HCEC 1CT (cell line): Measurements from ENCODE around the gene CNGA2.
"Not testable (repeated sequence)": the region's sequence is repeated elsewhere in the genome, so short reads cannot be mapped to it uniquely, and the experiment has no call there.

ENCODE experiments used
- DNase-seq: peaks from one replicate; pipeline ENCODE4 v3.0.0-alpha.2; 2017

CNGA2 gene

DNA sequence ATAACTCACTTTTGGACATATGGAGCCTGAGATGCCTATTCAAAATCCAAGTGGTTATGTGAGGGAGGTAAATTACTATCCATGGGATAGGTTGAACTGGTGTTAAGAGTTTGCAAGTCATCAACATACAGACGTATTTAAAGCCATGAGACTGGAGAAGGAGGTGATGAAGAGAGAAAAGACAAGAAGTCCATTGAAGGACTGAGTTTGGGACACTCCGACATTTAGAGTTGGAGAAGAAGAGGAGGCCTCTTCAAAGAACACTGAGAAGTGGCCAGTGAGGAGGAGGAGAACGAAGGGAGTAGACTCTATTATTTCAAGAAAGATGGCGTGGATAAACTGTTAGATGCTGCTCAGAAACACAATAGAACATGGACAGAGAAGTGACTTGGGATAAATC is at the start of gene CNGA2:
CNGA2 (plus strand) TSS at position 301 of the 400 bp plus-strand sequence. CDS start 3,738 bp downstream, outside the sequence.
- DNase-seq = no peak

DNA sequence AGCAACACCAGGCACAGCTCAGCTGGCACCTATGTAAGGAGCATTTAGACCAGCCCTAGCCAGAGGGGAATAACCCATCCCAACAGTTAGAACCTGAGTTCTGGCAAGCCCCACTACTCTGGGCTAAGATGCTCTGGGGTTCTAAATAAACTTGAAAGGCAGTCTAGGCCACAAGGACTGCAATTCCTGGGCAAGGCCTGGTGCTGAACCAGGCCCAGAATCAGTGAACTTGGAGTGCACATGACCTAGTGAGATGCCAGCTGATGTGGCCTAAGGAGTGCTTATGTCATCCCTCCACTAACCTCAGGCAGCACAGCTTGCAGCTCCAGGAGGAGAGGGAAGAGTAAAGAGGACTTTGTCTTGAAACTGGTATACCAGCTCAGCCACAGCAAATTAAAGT is 46.9 kb upstream of the CNGA2 start:
- DNase-seq = no peak

DNA sequence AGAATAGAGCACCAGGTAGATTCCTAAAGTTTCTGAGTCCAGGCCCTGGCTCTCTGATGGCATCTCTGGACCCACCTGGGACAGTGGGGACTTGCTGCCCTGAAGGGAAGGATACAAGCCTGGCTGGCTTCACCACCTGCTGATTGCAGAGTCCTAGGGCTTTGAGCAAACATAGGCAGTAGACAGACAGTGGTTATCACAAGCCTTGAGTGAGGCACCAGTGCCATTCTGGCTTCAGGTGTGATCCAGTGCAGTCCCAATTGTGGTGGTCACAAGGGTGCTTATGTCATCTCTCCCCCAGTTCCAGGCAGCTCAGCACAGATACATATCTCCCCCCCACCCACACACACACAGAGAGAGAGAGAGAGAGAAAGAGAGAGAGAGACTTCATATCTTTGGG is 45.9 kb upstream of the CNGA2 start:
- DNase-seq = no peak

DNA sequence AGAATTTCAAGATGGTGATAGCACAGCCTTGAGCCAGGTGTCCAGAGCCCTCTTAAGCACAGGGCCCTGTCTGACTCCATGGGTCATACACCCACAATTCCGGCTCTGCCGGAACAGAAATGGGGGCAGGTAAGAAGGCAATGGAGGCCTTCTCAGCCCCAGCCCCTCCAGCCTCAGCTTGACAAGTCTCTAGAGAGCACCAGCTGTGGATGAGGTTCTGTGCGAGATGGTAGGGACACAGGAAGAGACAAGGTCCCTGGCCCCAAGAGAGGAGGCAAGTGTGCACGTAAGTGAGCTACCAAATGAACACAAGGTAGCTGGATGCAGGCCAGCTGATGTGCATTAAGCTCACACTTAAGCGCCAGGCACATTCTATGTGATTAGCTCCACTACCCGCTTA is 41.7 kb upstream of the CNGA2 start:
- no peak for DNase-seq

DNA sequence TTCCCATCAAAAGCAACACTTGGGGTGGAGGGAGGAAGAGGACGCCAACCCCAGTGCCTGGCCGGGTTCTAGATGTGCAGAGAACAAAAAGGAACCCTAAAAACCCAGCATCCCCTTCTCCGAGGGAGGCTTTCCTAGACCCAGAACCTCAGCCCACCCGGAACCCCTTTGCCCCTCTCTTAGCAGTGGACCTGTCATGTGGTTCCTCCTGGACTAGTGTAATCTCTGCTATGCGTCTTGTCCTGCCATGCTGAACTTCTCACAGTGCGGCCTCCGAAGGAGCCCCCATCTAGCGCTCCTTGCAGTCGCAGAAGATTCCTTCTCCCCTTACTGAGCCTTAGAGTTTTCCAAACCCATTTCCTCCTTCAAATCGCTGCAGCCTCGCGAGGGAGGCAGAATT is 40.4 kb upstream of the CNGA2 start:
- DNase-seq = no peak

DNA sequence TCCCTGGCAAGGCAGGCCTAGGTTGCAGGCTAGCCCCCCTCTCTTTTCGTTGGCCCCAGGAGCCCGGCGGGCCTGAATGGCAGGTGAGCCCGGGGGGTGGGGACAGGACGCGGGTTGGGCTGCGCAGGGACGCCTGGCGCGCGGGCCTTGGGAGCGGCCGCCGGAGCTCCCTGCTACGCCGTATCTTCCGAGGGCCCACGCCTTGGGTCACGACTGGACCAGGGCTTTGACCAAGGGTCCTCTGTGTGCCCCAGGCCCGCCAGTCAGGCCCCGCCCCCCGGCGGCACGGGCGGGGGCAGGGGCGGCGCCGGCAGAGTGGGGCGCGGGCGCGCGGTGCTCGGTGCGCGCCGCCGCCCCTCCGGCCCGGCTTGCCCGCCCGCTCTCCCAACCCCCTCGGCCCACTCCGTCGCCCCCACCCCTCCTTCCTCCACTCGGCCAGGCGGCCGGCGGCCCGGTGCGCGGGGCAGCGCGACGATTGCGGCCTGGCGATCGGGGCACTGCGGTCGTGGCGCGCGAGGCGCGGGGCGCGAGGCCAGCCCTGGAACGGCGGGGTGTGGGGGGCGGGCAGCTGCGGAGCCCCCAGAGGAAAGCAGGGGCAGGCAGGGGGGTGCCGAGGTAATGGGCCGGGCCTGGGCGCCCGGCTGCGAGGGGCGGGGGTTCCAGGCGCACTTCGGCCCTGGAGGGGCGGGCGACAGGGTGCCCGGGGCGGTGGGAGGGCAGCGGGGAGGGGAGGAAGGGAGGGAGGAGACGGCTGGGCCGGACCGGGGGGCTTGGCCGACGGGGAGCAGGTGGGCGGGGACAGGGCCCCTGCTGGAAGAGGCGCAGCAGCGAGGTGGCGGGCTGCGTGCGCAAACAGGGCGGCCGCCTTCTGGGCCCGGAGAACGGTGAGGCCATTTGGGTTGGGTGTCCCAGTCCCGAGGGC is 39.6 kb upstream of the CNGA2 start, which contains the start of gene PRRG3:
PRRG3 (plus strand) TSS at position 798 of the 922 bp plus-strand sequence. CDS start 3,357 bp downstream, outside the sequence.
- no peak for DNase-seq

DNA sequence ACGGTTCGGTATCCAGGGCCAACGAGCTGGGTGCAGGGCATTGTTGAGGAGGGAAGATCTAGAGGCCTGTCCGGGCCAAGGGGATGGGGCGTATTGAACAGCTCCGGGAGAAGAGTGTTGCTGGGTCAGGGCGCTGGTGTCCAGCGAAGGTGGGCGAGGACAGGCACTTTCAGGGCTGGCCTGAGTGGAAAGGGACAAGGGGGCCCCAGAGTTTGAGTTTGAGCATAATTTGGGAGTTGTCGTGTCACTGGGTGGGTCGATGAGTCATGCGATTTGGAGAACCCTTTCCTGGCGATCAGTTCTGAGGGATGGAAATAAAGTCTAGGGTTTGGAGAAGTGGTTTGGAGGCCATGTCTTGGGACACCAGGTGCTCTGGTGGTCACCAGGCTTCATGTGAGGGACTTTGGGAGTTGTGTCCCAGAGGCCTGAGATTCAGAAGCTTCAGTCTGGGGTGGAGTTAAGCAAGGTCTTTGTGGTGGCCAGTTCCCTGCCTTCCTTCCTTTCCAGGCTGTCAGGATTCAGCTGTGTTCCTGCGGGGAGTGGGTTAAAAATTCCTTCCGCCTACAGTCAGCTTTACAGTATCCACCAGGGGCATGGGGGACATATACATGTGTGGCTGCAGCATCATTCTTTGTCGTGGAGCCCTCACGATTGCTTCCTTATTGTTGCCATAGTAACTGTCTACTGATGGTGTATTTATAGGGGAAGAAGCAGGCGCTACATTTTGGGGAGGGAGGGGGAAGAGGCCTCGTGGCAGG is 38.8 kb upstream of the CNGA2 start:
- DNase-seq = no peak

DNA sequence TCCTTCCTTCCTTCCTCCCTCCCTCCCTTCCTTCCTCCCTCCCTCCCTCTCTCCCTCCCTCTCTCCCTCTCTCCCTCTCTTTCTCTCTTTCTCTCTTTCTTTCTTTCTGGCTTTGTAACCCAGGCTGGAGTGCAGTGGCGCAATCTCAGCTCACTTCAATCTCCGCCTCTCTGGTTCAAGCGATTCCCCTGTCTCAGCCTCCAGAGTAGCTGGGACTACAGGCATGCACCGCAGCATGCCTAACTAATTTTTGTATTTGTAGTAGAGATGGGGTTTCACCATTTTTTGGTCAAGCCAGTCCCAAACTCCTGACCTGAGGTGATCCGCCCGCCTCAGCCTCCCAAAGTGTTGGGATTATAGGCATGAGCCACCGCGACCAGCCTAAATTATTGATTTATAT is 37.5 kb upstream of the CNGA2 start:
- DNase-seq = not testable (repeated sequence)

DNA sequence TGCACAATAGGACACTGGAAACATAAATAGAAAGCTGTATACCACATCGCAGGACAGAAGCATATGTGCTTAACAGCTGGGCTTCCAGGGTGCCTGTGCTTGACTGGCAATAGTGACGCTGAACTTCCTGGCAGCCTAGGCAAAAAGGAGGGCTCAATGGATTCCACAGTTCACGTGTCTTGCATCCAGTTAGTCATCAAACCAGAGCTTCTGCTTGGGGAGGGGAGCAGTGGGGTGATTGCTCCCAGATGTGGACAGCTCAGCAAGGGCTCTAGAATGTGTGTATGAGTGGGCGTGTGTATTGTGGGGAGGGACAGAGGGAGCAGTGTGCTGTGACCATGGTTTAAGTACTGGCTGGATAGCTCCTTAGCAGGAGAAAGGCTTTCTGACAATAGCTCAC is 37.0 kb upstream of the CNGA2 start:
- no peak for DNase-seq

DNA sequence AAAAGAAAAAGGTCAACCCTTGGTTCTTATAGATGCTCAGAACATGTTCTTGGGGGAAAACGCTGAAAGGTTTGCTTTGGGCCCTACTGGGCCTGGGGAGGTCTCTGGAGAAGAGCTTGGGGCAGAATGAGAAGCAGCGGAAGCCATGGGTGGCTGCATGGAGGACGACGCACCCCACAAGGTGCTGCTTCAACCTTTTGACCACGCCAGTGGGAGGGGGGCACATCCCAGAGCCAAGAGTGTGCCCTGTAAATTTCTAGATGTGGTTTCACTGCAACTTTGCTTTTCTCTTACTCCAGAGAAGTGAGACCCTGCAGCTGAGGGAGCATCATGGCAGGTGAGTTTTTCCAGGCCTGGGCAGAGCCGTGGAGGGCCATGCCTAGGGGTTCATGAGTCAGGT is 36.1 kb upstream of the CNGA2 start:
- DNase-seq = no peak

DNA sequence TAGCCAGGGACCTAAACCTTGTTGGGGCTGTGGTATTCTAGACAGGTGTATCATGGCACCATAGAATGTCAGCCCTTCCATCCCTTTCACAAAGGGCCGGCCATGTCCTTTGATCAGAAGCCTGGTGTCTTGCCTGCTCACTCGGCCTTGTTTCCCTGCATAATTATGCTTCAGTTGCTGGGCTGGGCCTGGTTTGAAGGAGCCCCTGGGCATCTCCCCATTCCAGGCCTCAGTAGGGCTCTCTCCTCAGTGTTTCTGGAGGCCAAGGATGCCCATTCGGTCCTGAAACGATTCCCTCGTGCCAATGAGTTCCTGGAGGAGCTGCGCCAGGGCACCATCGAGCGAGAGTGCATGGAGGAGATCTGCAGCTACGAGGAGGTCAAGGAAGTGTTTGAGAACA is 34.8 kb upstream of the CNGA2 start:
- no peak for DNase-seq

DNA sequence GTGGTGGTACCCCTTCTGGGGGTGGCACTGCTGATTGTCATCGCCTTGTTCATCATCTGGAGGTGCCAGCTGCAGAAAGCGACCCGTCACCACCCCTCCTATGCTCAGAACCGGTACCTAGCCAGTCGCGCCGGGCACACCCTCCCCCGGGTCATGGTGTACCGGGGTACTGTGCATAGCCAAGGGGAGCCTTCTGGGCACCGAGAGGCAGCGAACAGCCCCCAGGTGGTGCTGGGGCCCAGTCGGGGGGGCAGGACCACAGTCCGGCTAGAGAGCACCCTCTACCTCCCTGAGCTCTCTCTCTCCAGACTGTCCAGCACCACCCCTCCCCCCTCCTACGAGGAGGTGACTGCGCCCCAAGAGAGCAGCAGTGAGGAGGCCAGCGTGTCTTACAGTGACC is 34.0 kb upstream of the CNGA2 start:
- DNase-seq = no peak

DNA sequence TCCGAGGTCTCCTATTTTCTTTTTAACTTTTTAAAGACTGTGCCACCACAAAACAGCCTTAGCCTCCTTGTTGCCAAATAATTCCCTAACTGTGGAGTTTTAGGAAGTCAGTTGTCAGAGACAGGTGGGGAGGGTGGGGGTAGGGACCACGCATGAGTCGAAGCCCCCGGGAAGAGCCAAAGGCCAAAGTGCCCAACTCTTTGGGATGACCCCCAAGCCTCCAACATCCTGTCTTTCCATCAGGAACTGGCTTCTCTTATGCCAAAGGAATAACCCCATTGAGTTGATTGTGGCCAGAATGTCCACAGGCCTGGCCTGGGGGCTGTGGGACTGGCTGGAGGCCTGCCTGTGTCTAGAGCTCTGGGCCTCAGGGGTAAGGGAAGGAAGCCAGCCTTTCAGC is 33.5 kb upstream of the CNGA2 start:
- no peak for DNase-seq

DNA sequence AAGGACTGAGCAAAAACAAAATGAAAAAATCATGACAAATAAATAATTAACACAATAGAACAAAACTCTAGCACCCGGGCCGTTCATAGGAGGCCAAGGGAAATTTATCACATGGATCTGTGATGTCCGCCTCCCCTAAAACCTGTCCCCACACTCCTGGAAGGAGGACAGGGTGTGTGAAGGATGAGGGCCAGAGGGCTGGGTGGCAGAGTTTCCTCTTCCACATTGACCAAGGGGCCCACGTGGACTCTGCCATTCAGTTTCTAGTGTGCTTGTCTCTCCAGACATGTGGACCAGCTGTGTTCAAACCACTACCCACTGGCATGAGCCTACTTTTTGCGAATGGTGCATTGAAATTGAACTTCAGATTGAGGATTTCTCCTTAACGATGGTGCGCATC is 33.0 kb upstream of the CNGA2 start:
- DNase-seq = no peak

DNA sequence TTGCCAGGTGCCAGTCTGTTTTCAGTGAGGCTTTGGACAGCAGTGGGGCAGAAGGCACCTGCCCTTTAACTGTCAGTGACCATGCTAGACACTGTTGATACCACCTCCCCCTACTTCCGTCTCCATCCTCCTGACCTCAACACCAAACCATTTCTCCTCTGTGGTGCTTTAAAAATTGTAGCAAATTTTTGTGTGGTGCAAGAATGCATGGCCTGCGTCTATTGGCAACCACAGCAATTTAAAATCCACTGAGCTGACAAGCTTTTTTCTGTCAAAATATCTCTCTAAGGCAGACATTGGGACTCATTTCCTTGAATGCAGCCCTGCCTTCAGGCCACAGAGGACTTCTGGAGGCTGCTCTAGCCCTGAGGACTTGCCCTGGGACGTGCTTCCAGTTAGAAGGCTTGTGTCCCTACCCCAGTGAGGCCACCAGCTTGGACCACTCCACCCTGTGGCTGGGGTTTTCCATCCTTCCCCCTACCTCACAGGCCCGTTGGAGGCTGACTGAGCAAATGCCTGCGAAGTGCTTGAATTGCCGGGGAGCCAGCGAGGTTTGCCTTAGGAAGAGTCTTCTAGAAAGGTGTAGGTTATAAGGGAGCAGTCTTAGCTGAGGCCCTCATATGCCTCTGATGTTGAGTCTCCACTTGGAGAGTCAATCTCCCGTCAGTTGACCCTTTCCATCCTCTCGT is 32.4 kb upstream of the CNGA2 start:
- no peak for DNase-seq

DNA sequence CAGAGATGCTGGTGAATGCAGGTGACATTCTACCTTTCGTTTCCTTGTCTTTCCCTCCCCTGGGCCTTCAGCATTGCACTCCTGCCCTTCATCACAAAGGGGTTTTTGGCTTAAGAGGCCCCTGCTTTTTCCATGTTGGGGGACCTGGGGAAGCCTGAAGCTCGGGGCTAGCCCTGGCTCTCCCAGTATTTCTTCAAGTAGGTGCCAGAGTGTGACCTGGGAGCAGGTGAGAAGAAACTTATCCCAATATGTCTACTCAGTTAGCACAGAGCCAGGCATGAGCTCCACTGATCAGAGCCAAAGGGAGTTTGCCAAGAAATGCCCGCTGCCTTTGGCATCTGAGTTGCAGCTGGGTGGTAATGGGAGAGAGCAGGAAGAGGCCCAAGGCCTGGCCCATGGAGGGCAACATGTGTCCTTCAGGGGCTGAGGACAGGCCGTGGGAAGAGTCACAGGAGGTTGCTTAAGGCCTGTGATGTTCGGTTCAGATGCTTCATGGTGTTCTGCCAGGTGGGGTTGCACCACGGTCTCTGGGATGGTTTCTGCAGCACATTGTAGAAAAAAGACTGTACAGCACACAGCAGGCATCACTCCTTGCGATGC is 31.7 kb upstream of the CNGA2 start:
- no peak for DNase-seq

DNA sequence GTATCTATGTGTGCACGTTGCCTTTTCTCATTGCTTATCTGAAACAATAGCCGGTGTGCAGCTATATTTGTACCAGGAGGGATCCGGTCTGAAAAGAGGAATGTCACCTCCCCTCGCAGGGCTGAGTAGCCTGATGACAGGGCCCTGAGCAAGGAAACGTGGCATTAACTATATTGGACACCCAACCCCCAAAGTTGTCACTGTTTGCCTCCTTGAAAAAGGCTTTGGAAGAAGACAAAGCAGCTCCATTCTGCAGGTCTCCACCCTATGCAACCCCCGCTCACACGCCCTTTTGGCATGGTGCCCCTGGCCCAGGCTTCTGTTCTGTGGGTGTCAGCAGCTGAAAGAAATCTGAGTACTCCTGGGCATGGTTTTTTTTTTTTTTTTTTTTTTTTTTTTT is 31.1 kb upstream of the CNGA2 start:
- no peak for DNase-seq

DNA sequence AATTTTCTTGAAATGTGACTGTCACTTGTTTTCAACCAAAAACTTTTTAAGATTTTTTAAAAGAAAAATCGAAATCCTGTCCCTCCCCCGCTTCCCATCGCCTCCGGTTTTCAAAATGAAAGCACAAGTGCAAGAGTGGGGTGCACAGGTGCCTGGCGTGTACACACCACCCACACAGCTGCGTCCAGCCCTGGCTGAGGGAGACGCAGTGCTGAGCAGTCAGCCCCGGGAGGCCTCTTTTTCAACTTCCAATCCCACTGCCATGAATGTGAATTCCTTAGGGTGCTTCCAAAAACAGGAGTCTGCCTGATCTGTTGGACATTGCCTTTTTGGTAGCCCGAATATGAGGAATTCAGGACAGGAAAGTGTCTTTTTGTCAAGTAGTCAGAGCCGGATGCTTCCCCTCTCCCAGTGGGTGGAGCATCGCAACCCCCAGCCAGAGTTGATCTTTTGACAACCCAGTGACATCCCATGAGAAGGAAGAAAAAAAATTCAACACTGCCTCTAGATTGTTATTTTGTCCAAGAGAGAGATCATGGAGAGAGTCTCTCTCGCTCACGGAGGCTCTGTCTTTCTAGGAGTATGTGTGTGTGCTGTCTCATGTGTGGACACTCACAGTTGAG is 30.4 kb upstream of the CNGA2 start:
- DNase-seq = no peak

DNA sequence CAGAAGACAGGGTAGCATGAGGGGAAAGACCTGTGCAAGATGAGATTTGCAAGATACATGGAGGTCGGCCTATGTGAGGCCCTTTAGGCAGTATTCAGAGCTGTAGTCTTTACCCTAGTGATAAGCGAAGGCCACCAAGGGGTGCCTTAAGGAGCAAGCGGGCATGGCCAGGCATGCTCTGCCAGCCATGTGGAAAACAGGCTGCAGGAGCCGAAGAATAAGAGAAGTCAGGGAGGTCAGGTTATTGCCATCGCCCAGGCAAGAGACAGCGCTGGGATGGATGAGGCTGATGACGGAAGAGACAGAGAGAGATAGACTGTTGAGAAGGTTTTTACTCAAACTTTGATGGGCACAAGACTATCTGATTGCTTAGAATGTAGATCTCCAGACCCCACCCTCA is 25.7 kb upstream of the CNGA2 start:
- DNase-seq = no peak

DNA sequence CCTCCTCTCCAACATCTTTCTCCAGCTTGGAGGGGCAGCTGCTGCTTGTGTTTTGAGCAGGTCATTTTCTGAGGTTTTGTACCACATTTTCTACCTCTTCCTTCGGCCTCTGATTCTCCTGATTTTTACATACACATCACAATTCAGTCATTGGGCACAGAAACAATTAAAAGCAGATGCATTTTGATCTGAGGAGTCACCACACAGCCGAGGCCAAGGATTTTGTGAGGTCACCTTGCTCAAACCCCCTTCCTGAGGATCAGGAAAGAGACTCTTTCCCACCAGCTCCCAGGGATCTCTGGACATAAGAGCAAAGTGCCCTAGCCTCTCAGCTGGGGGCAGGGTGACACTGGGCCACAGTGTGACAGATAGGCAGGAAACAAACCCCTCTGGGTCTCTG is 24.1 kb upstream of the CNGA2 start:
- DNase-seq = no peak

DNA sequence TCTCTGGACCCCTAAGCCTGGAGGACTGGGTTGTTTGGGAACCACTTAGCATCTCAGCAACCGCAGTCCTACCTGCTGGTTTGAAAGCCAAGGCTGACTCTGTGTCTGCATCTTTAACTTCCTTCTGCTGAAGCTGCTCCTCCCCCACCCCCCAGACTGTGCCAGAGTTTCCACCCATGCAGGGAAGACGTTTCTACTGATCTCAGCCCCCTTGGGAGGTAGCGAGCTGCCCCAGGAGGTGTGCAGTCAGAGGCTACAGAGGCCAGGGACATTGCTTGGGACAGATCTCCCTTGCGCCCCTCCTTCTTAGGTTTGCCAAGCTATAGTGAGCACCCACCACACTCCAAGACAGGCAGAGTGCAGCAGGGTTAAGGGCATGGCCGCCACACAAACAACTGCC is 23.4 kb upstream of the CNGA2 start:
- no peak for DNase-seq

DNA sequence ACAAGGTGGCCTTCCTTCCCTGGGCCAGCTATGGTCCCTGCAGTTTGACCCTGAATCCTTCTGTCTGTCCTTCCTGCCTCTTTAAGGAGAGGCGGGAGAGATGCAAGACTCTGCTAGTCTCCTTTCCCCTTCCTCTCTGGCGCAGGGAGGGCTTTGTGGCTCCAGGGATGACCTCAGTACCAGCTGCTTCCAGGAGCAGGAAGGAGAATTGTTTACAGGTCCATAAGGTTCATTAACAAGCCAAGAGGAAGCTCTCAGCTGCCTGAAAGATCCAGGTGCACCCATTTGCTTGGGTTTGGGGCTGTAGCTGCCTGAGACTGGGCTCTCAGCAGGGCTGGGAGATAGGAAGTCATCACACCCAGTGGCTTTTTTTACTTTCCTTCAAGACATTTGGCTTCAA is 22.8 kb upstream of the CNGA2 start:
- DNase-seq = no peak

DNA sequence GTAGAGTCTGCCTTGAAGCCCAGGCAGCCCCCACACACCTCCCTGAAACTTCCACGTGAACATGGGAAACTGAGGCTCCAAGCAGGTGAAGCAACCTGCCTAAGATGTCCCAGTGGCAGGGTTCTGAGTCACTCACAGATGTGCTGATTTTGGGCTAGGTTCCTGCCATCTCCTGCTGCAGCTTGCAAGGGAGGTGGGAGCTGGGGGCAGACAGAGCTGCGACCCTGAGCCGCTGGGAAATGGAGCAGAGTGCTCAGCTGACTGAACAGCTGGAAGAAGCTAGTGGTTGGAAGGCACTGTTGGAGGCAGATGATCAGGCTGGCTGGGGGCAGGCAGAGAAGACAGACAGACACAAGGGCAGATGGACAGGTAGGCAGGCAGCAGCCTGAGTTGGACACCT is 22.3 kb upstream of the CNGA2 start:
- no peak for DNase-seq
